Astrocyte (in vitro differentiated cells and primary cell): ENCODE data around the gene MCF2L2. TPM values are rescaled to one million over a fixed set of nuclear protein-coding genes. Genes with fewer than 3 reads are reported as not detected.

Experiments
- DNase-seq: peaks from one replicate; pipeline ENCODE4 v3.0.0-alpha.2; 2010; ENCODE audit warnings: low read depth
- FAIRE-seq: peaks from 2 replicates; lab custom pipeline; 2011; peaks lifted over from hg19 to GRCh38; lab: Jason Lieb, UNC
- H2AFZ ChIP-seq: 2 replicates; pipeline ENCODE4 v1.6.0; 2012; ENCODE audit warnings: low read depth, low read length, inconsistent platforms
- H3K27ac ChIP-seq: 2 replicates; pipeline ENCODE4 v1.5.1; 2011; ENCODE audit warnings: low read depth, low read length, inconsistent platforms
- H3K27me3 ChIP-seq: 2 replicates; pipeline ENCODE4 v1.6.0; 2011; ENCODE audit warnings: low read length, inconsistent platforms; ENCODE audit not compliant: insufficient read depth
- H3K36me3 ChIP-seq: 2 replicates; pipeline ENCODE4 v1.5.1; 2011; ENCODE audit warnings: low read length, inconsistent platforms; ENCODE audit not compliant: insufficient read depth
- H3K4me1 ChIP-seq: 2 replicates; pipeline ENCODE4 v1.5.1; 2011; ENCODE audit warnings: low read length, inconsistent platforms; ENCODE audit not compliant: insufficient read depth
- H3K4me2 ChIP-seq: 2 replicates; pipeline ENCODE4 v1.6.0; 2012; ENCODE audit warnings: low read length, inconsistent platforms
- H3K4me3 ChIP-seq: 2 replicates; pipeline ENCODE4 v1.5.1; 2011; ENCODE audit warnings: low read depth, mild to moderate bottlenecking, low read length, inconsistent platforms; ENCODE audit not compliant: insufficient read depth
- H3K79me2 ChIP-seq: 2 replicates; pipeline ENCODE4 v1.6.0; 2012; ENCODE audit warnings: mild to moderate bottlenecking, low read length, inconsistent platforms; ENCODE audit not compliant: insufficient read depth
- H3K9ac ChIP-seq: 2 replicates; pipeline ENCODE4 v1.6.0; 2012; ENCODE audit warnings: mild to moderate bottlenecking, low read length, inconsistent platforms
- H3K9me3 ChIP-seq: 2 replicates; pipeline ENCODE4 v1.5.1; 2012; ENCODE audit warnings: low read depth, mild to moderate bottlenecking, low read length, inconsistent platforms; ENCODE audit not compliant: insufficient read depth
- H4K20me1 ChIP-seq: 2 replicates; pipeline ENCODE4 v1.6.0; 2012; ENCODE audit warnings: low read length, inconsistent platforms; ENCODE audit not compliant: insufficient read depth
- H3K27ac Mint-ChIP-seq: one replicate; pipeline ENCODE4 v1.8.0; 2021; ENCODE audit warnings: mild to moderate bottlenecking, mixed read lengths; ENCODE audit not compliant: unreplicated experiment
- H3K27me3 Mint-ChIP-seq: one replicate; pipeline ENCODE4 v1.8.0; 2021; ENCODE audit warnings: low read depth, mixed read lengths; ENCODE audit not compliant: unreplicated experiment
- H3K36me3 Mint-ChIP-seq: one replicate; pipeline ENCODE4 v1.8.0; 2021; ENCODE audit warnings: low read depth, mixed read lengths; ENCODE audit not compliant: unreplicated experiment
- H3K4me1 Mint-ChIP-seq: one replicate; pipeline ENCODE4 v1.8.0; 2021; ENCODE audit warnings: low read depth, mixed read lengths; ENCODE audit not compliant: unreplicated experiment
- H3K4me3 Mint-ChIP-seq: one replicate; pipeline ENCODE4 v1.8.0; 2021; ENCODE audit warnings: mild to moderate bottlenecking, moderate library complexity, mixed read lengths; ENCODE audit not compliant: unreplicated experiment
- H3K9me3 Mint-ChIP-seq: one replicate; pipeline ENCODE4 v1.8.0; 2021; ENCODE audit warnings: mild to moderate bottlenecking, mixed read lengths; ENCODE audit not compliant: unreplicated experiment
- EZH2 ChIP-seq: IDR thresholded peaks from 2 replicates; pipeline ENCODE4 v1.6.1; 2012; ENCODE audit warnings: mild to moderate bottlenecking, low read length, inconsistent platforms; ENCODE audit not compliant: insufficient read depth
- total RNA-seq: library from RNA; stranded (reverse); gene quantifications from 2 replicates; pipeline ENCODE4 v1.2.1, GENCODE V29; 2021
- TF ChIP-seq, protein P1 (sequence below): IDR thresholded peaks from 2 replicates; pipeline ENCODE4 v1.5.1; 2011; ENCODE audit warnings: low read depth, mild to moderate bottlenecking, inconsistent platforms, low read length, moderate library complexity; ENCODE audit not compliant: insufficient read depth

The MCF2L2 gene
- total RNA-seq, 1 donor from 2014 or later, result 0.89 TPM

DNA sequence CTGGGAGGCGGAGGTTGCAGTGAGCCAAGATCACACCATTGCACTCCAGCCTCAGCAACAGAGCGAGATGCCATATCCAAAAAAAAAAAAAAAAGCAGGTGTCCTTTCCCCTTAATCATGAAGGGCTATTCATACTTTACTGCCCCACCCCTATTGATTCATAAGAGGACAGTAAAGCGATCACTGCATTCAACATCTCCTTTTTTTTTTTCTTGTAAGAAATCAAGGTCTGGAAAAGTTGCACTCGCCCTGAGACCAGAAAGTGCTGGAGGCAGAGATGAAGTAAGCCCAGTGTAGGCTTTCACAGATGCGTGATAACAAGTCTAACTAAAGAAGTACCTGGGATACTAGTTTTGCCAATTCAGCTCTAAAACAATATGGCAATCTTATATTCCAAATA, 151.2 kb downstream of the MCF2L2 start:
- Mint-ChIP-seq H3K4me3 (no peak overlapping the region), H3K36me3 (peaks cover 2% of the 10 kb centered on the region)
- no peak for FAIRE-seq

DNA sequence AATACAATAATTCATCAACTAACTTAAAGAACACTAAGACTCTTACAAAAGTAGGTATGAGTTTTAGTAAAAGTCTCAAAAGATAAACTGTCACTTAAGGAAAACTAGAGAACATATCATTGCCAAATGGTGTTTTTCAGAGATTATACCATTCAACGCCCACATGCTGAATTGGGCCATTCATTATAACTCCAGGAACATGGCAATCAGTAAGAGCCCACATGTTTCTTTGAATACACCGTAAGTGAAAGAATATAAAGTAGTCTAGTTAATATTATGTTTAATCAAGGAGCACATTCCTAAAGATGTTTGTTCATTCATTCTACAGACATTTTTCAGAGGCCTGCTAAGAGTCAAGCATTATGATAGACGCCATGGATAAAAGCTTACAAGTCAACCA, 152.5 kb downstream of the MCF2L2 start:
- no peak overlapping the region for H3K27ac ChIP-seq
- no peak overlapping the region for H3K27ac Mint-ChIP-seq

More for the DNA sequence above, 151.2 kb downstream of the MCF2L2 start:
- peaks cover 11% of the 10 kb centered on the region for H3K4me1 ChIP-seq
- H4K20me1 ChIP-seq, result no peaks in the 10 kb centered on the region
- no peak for DNase-seq
- H3K27ac ChIP-seq, result no peak overlapping the region
- Mint-ChIP-seq H3K27me3 (no peaks in the 10 kb centered on the region), H3K9me3 (no peaks in the 10 kb centered on the region), H3K27ac (no peak overlapping the region), H3K4me1 (peaks cover 17% of the 10 kb centered on the region)
- no peak for TF ChIP-seq EZH2
- TF ChIP-seq, protein P1, sequence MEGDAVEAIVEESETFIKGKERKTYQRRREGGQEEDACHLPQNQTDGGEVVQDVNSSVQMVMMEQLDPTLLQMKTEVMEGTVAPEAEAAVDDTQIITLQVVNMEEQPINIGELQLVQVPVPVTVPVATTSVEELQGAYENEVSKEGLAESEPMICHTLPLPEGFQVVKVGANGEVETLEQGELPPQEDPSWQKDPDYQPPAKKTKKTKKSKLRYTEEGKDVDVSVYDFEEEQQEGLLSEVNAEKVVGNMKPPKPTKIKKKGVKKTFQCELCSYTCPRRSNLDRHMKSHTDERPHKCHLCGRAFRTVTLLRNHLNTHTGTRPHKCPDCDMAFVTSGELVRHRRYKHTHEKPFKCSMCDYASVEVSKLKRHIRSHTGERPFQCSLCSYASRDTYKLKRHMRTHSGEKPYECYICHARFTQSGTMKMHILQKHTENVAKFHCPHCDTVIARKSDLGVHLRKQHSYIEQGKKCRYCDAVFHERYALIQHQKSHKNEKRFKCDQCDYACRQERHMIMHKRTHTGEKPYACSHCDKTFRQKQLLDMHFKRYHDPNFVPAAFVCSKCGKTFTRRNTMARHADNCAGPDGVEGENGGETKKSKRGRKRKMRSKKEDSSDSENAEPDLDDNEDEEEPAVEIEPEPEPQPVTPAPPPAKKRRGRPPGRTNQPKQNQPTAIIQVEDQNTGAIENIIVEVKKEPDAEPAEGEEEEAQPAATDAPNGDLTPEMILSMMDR, result no peak
- H3K36me3 ChIP-seq, result no peaks in the 10 kb centered on the region
- H3K9ac ChIP-seq, result no peak overlapping the region
- no peaks in the 10 kb centered on the region for H3K9me3 ChIP-seq
- H3K4me2 ChIP-seq, result no peak overlapping the region
- H2AFZ ChIP-seq, result no peak overlapping the region
- no peaks in the 10 kb centered on the region for H3K27me3 ChIP-seq
- H3K4me3 ChIP-seq, result no peak overlapping the region
- H3K79me2 ChIP-seq, result no peaks in the 10 kb centered on the region

GRCh38 chr3:183275418-183275817, 153.0 kb downstream of the MCF2L2 start:
- DNase-seq (peak; percentile 46), FAIRE-seq (peak; percentile 60)
- Mint-ChIP-seq H3K4me3 (no peak overlapping the region), H3K36me3 (peaks cover 2% of the 10 kb centered on the region), H3K27ac (no peak overlapping the region), H3K4me1 (peaks cover 11% of the 10 kb centered on the region), H3K9me3 (no peaks in the 10 kb centered on the region), H3K27me3 (no peaks in the 10 kb centered on the region)
- Histone ChIP-seq H3K79me2 (no peaks in the 10 kb centered on the region), H3K27ac (no peak overlapping the region), H3K4me3 (no peak overlapping the region), H3K4me1 (peaks cover 11% of the 10 kb centered on the region), H3K9ac (no peak overlapping the region), H3K27me3 (no peaks in the 10 kb centered on the region), H3K9me3 (no peaks in the 10 kb centered on the region), H2AFZ (no peak overlapping the region), H3K4me2 (peak overlapping the region; percentile 56), H4K20me1 (no peaks in the 10 kb centered on the region), H3K36me3 (no peaks in the 10 kb centered on the region)
- TF ChIP-seq, protein P1, result no peak
- no peak for TF ChIP-seq EZH2

More for the DNA sequence above, 152.5 kb downstream of the MCF2L2 start:
- Histone ChIP-seq H3K4me3 (no peak overlapping the region), H3K4me2 (no peak overlapping the region), H3K79me2 (no peaks in the 10 kb centered on the region), H3K27me3 (no peaks in the 10 kb centered on the region), H3K9me3 (no peaks in the 10 kb centered on the region), H4K20me1 (no peaks in the 10 kb centered on the region), H3K4me1 (peaks cover 11% of the 10 kb centered on the region), H3K36me3 (no peaks in the 10 kb centered on the region), H3K9ac (no peak overlapping the region), H2AFZ (no peak overlapping the region)
- peaks cover 11% of the 10 kb centered on the region for H3K4me1 Mint-ChIP-seq
- no peaks in the 10 kb centered on the region for H3K9me3 Mint-ChIP-seq
- no peak for DNase-seq
- H3K4me3 Mint-ChIP-seq, result no peak overlapping the region
- H3K36me3 Mint-ChIP-seq, result peaks cover 2% of the 10 kb centered on the region
- no peaks in the 10 kb centered on the region for H3K27me3 Mint-ChIP-seq
- no peak for TF ChIP-seq EZH2
- TF ChIP-seq, protein P1, result no peak
- FAIRE-seq, result no peak
